HEK293 (cell line): ENCODE measurements around the gene DDX39A.
A peak's percentile ranks its signal among the peaks of the same experiment; 100 is the strongest.
"Not testable (repeated sequence)": the region's sequence is repeated elsewhere in the genome, so short reads cannot be mapped to it uniquely, and the experiment has no call there.

Source experiments
- CTCF ChIA-PET: fragments of 350-600 bp; formaldehyde crosslinking; extraction: SDS; loops from one replicate; lab custom pipeline; 2021; ENCODE audit warnings: antibody characterized with exemption; lab: Yijun Ruan, JAX
- POLR2A ChIA-PET: fragments of 300-600 bp; formaldehyde crosslinking; extraction: SDS; loops from one replicate; lab custom pipeline; 2020; ENCODE audit warnings: antibody characterized with exemption, inconsistent platforms; lab: Yijun Ruan, JAX
- H3K27ac ChIP-seq: fragments of 200-500 bp; sonication (Bioruptor generic); 2 replicates; pipeline ENCODE4 v1.5.1; 2014; ENCODE audit warnings: low read depth, low read length, control low read depth, inconsistent platforms; ENCODE audit errors: extremely low read depth
- H3K36me3 ChIP-seq, 2 experiments: fragments of 200-500 bp in 1 of 2; sonication (Bioruptor generic) in 1 of 2; 1 replicate in 1 of 2; 2 replicates in 1 of 2; pipeline ENCODE4 v1.5.1; 2014 to 2017; ENCODE audit warnings: inconsistent platforms in 2 of 2, low read length in 2 of 2; ENCODE audit not compliant: control insufficient read depth in 2 of 2, insufficient read depth in 1 of 2
- H3K4me1 ChIP-seq: fragments of 200-500 bp; sonication (Bioruptor generic); 2 replicates; pipeline ENCODE4 v1.5.1; 2014; ENCODE audit warnings: mild to moderate bottlenecking, low read length, inconsistent platforms; ENCODE audit not compliant: control insufficient read depth, insufficient read depth
- H3K4me3 ChIP-seq: 2 replicates; pipeline ENCODE4 v1.5.1; 2011; ENCODE audit warnings: low read depth, mild to moderate bottlenecking, control low read depth, low read length, moderate library complexity
- H3K9me3 ChIP-seq: fragments of 200-500 bp; sonication (Bioruptor generic); 2 replicates; pipeline ENCODE4 v1.5.1; 2014; ENCODE audit warnings: low read depth, low read length, inconsistent platforms; ENCODE audit not compliant: control insufficient read depth, insufficient read depth
- AEBP2 ChIP-seq: fragments of 450-650 bp; formaldehyde crosslinking; IDR thresholded peaks from 2 replicates; pipeline ENCODE4 v1.5.1; 2016; ENCODE audit warnings: missing biosample characterization, missing genetic modification characterization, borderline replicate concordance
- WT1 ChIP-seq: fragments of 450-650 bp; formaldehyde crosslinking; IDR thresholded peaks from 2 replicates; pipeline ENCODE4 v1.5.1; 2016; ENCODE audit warnings: missing biosample characterization, missing genetic modification characterization
- ZBTB17 ChIP-seq: fragments of 450-650 bp; formaldehyde crosslinking; IDR thresholded peaks from 2 replicates; pipeline ENCODE4 v1.5.1; 2016; ENCODE audit warnings: missing biosample characterization, missing genetic modification characterization
- ZBTB21 ChIP-seq: fragments of 450-650 bp; formaldehyde crosslinking; IDR thresholded peaks from 2 replicates; pipeline ENCODE4 v1.5.1; 2017; ENCODE audit warnings: missing biosample characterization, missing genetic modification characterization
- ZBTB48 ChIP-seq: fragments of 450-650 bp; formaldehyde crosslinking; IDR thresholded peaks from 2 replicates; pipeline ENCODE4 v1.5.1; 2016; ENCODE audit warnings: missing biosample characterization, missing genetic modification characterization
- ZNF121 ChIP-seq: fragments of 450-650 bp; formaldehyde crosslinking; IDR thresholded peaks from 2 replicates; pipeline ENCODE4 v1.5.1; 2016; ENCODE audit warnings: missing biosample characterization, missing genetic modification characterization
- ZNF157 ChIP-seq: fragments of 450-650 bp; formaldehyde crosslinking; IDR thresholded peaks from 2 replicates; pipeline ENCODE4 v1.5.1; 2016; ENCODE audit warnings: missing biosample characterization, missing genetic modification characterization
- ZNF174 ChIP-seq: fragments of 450-650 bp; formaldehyde crosslinking; IDR thresholded peaks from 2 replicates; pipeline ENCODE4 v1.5.0; 2017; ENCODE audit warnings: missing biosample characterization, mild to moderate bottlenecking, missing genetic modification characterization
- ZNF184 ChIP-seq: fragments of 450-650 bp; IDR thresholded peaks from 2 replicates; pipeline ENCODE4 v1.5.1; 2018; ENCODE audit warnings: missing biosample characterization, mild to moderate bottlenecking, missing genetic modification characterization
- ZNF211 ChIP-seq: fragments of 450-650 bp; formaldehyde crosslinking; IDR thresholded peaks from 2 replicates; pipeline ENCODE4 v1.5.1; 2016; ENCODE audit warnings: low read depth, missing biosample characterization, missing genetic modification characterization
- ZNF221 ChIP-seq: fragments of 450-650 bp; formaldehyde crosslinking; IDR thresholded peaks from 2 replicates; pipeline ENCODE4 v1.5.1; 2017; ENCODE audit warnings: missing biosample characterization, missing genetic modification characterization, borderline replicate concordance
- ZNF248 ChIP-seq: fragments of 450-650 bp; formaldehyde crosslinking; IDR thresholded peaks from 2 replicates; pipeline ENCODE4 v1.5.1; 2017; ENCODE audit warnings: missing biosample characterization, missing genetic modification characterization
- ZNF324 ChIP-seq: fragments of 450-650 bp; formaldehyde crosslinking; IDR thresholded peaks from 2 replicates; pipeline ENCODE4 v1.5.1; 2016; ENCODE audit warnings: missing biosample characterization, missing genetic modification characterization
- ZNF37A ChIP-seq: fragments of 450-650 bp; IDR thresholded peaks from 2 replicates; pipeline ENCODE4 v1.5.1; 2018; ENCODE audit warnings: missing biosample characterization, missing genetic modification characterization
- ZNF580 ChIP-seq: fragments of 450-650 bp; formaldehyde crosslinking; IDR thresholded peaks from 2 replicates; pipeline ENCODE4 v1.5.1; 2016; ENCODE audit warnings: missing biosample characterization, missing genetic modification characterization
- ZNF701 ChIP-seq: fragments of 450-650 bp; formaldehyde crosslinking; IDR thresholded peaks from 2 replicates; pipeline ENCODE4 v1.5.1; 2016; ENCODE audit warnings: missing biosample characterization, missing genetic modification characterization
- ZNF704 ChIP-seq: fragments of 450-650 bp; formaldehyde crosslinking; IDR thresholded peaks from 2 replicates; pipeline ENCODE4 v1.5.1; 2016; ENCODE audit warnings: missing biosample characterization, missing genetic modification characterization
- ZNF707 ChIP-seq: fragments of 450-650 bp; formaldehyde crosslinking; IDR thresholded peaks from 2 replicates; pipeline ENCODE4 v1.5.1; 2016; ENCODE audit warnings: missing biosample characterization, missing genetic modification characterization
- ZSCAN5A ChIP-seq: fragments of 450-650 bp; formaldehyde crosslinking; IDR thresholded peaks from 2 replicates; pipeline ENCODE4 v1.5.1; 2016; ENCODE audit warnings: missing biosample characterization, missing genetic modification characterization
- ZXDB ChIP-seq: fragments of 450-650 bp; formaldehyde crosslinking; IDR thresholded peaks from 2 replicates; pipeline ENCODE4 v1.5.1; 2016; ENCODE audit warnings: missing biosample characterization, missing genetic modification characterization

Gene DDX39A

GRCh38 chr19:14459703-14460102 lies 40.6 kb upstream of the DDX39A start:
- peaks cover 17 to 64% of the 10 kb centered on the region in 2 experiments; a peak in 2 of 3 replicates for H3K36me3 ChIP-seq
- CTCF ChIA-PET, result no interaction called here
- POLR2A ChIA-PET, result interaction anchor here (1.5 kb wide), 1 partner anchor 47 kb away, joined by 4 read pairs; no protein-coding TSS in a partner anchor

GRCh38 chr19:14452303-14452702 lies 33.2 kb upstream of the DDX39A start:
- POLR2A ChIA-PET, H3K9me3 ChIP-seq, H3K27ac ChIP-seq, H3K4me1 ChIP-seq, H3K4me3 ChIP-seq: not testable (repeated sequence)
- H3K36me3 ChIP-seq, result peaks cover 29 to 74% of the 10 kb centered on the region in 2 experiments
- CTCF ChIA-PET, result interaction anchor here (0.7 kb wide), 2 partner anchors 19 to 66 kb away, joined by 3 read pairs; no protein-coding TSS in a partner anchor
- TF ChIP-seq ZNF121 (tag by site-specific recombination), result peak; percentile 86

More at GRCh38 chr19:14459703-14460102, 40.6 kb upstream of the DDX39A start:
- TF ChIP-seq ZNF184 (tag by site-specific recombination), result no peak
- no peak for TF ChIP-seq ZNF174
- TF ChIP-seq ZSCAN5A, result no peak
- TF ChIP-seq ZNF221, result no peak
- TF ChIP-seq ZBTB48 (tag by site-specific recombination), result no peak
- no peak for TF ChIP-seq ZNF211 (tag by site-specific recombination)
- no peak for TF ChIP-seq ZNF707
- no peak for TF ChIP-seq ZNF580 (tag by site-specific recombination)
- no peak for TF ChIP-seq ZNF157 (tag by site-specific recombination)
- no peak for TF ChIP-seq WT1 (tag by site-specific recombination)
- TF ChIP-seq ZBTB17 (tag by site-specific recombination), result no peak
- no peak for TF ChIP-seq ZBTB21 (tag by site-specific recombination)
- no peak for TF ChIP-seq AEBP2 (tag by site-specific recombination)
- no peak for TF ChIP-seq ZNF324 (tag by site-specific recombination)
- TF ChIP-seq ZNF701 (tag by site-specific recombination), result no peak
- TF ChIP-seq ZNF37A (tag by site-specific recombination), result no peak
- H3K4me3 ChIP-seq, result no peak overlapping the region
- H3K27ac ChIP-seq, result no peak overlapping the region
- H3K4me1 ChIP-seq, result no peaks in the 10 kb centered on the region
- H3K9me3 ChIP-seq, result no peaks in the 10 kb centered on the region

- H3K36me3 ChIP-seq, result peaks cover 33 to 78% of the 10 kb centered on the region in 2 experiments
- TF ChIP-seq ZXDB (tag by site-specific recombination) (no peak), ZNF704 (tag by site-specific recombination) (0 out of 2 replicates have a peak, but pooled peaks have one; percentile 25), ZNF248 (no peak)
- no peak overlapping the region for H3K27ac ChIP-seq
- no peaks in the 10 kb centered on the region for H3K4me1 ChIP-seq
- H3K4me3 ChIP-seq, result no peak overlapping the region
- ChIA-PET POLR2A (interaction anchor here (0.5 to 1.3 kb wide), 2 partner anchors 24 to 67 kb away, joined by 5 to 6 read pairs; partner anchors contain the start of gene DNAJB1), CTCF (interaction anchor here (0.6 kb wide), 1 partner anchor 838 kb away, joined by 3 read pairs; no protein-coding TSS in a partner anchor)
- H3K9me3 ChIP-seq, result no peaks in the 10 kb centered on the region
Observed at GRCh38 chr19:14450876-14451275, 31.7 kb upstream of the DDX39A start.
